Activated CD4-positive, alpha-beta T cell treated with anti-CD3 and anti-CD28 coated beads, Interleukin-2, amount 10 ng/mL, durations not matched to agents 24 days and 14 days (primary cell): ENCODE results near the gene LMF1. TPM values are rescaled to one million over a fixed set of nuclear protein-coding genes. Genes with fewer than 3 reads are reported as not detected.

Experiments
- DNase-seq: peaks from one replicate; pipeline ENCODE4 v3.0.0; 2022
- H3K27ac Mint-ChIP-seq: one replicate; pipeline ENCODE4 v1.8.0; 2022; ENCODE audit warnings: mild to moderate bottlenecking, mixed read lengths
- H3K27me3 Mint-ChIP-seq: one replicate; pipeline ENCODE4 v1.8.0; 2022; ENCODE audit warnings: mixed read lengths
- H3K36me3 Mint-ChIP-seq: one replicate; pipeline ENCODE4 v1.8.0; 2022; ENCODE audit warnings: low read depth, mild to moderate bottlenecking, mixed read lengths
- H3K4me1 Mint-ChIP-seq: one replicate; pipeline ENCODE4 v1.8.0; 2021; ENCODE audit warnings: mixed read lengths
- H3K4me3 Mint-ChIP-seq: one replicate; pipeline ENCODE4 v1.8.0; 2022; ENCODE audit warnings: mild to moderate bottlenecking, moderate library complexity, mixed read lengths
- H3K9me3 Mint-ChIP-seq: one replicate; pipeline ENCODE4 v1.8.0; 2021; ENCODE audit warnings: mixed read lengths
- intact Hi-C: fragments of 100-400 bp; cut with micrococcal nuclease; formaldehyde crosslinking; loops from one replicate; pipeline ENCODE4 v1.15.1; 2023
- total RNA-seq: library from RNA; stranded (reverse); gene quantifications from 2 replicates; pipeline ENCODE4 v1.2.3, GENCODE V29; 2022

LMF1 gene
- total RNA-seq, 1 donor from 2014 or later: 11.9 TPM

GRCh38 chr16:912684-913613 lies 57.8 kb downstream of the LMF1 start:
- Mint-ChIP-seq H3K27me3 (no peaks in the 10 kb centered on the region), H3K36me3 (peaks cover 5% of the 10 kb centered on the region), H3K4me1 (no peaks in the 10 kb centered on the region), H3K9me3 (no peaks in the 10 kb centered on the region), H3K27ac (no peak overlapping the region), H3K4me3 (no peak overlapping the region)
- intact Hi-C loops: no loop called here
- no peak for DNase-seq

DNA sequence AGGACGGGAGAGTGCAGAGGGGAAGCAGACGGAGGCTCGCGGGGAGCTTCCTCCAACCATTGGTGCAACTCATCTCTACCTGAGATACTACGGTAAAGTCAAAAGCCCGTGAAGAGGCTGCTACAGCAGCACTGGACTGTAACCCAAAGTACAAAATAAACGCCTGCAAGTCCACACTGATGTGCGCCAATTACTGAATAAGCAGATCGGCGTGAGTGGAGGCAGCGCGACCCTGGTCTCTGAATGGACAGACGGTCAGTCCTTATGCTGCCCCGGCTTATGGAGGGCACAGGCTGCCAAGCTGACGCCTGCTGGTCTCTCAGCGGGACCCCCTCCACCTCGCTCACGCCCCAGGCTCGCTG lies 58.5 kb downstream of the LMF1 start:
- H3K9me3 Mint-ChIP-seq: no peaks in the 10 kb centered on the region
- H3K36me3 Mint-ChIP-seq: peaks cover 9% of the 10 kb centered on the region
- H3K4me1 Mint-ChIP-seq: no peaks in the 10 kb centered on the region
- DNase-seq: no peak
- H3K4me3 Mint-ChIP-seq: no peak overlapping the region
- H3K27ac Mint-ChIP-seq: no peak overlapping the region
- intact Hi-C loops: no loop called here
- no peaks in the 10 kb centered on the region for H3K27me3 Mint-ChIP-seq

GRCh38 chr16:911604-912321 lies 59.0 kb downstream of the LMF1 start:
- intact Hi-C loops: no loop called here
- H3K4me1 Mint-ChIP-seq: no peaks in the 10 kb centered on the region
- no peak overlapping the region for H3K27ac Mint-ChIP-seq
- no peaks in the 10 kb centered on the region for H3K9me3 Mint-ChIP-seq
- H3K4me3 Mint-ChIP-seq: no peak overlapping the region
- H3K36me3 Mint-ChIP-seq: peaks cover 12% of the 10 kb centered on the region
- no peaks in the 10 kb centered on the region for H3K27me3 Mint-ChIP-seq
- DNase-seq: no peak

- no peaks in the 10 kb centered on the region for H3K27me3 Mint-ChIP-seq
- no peak overlapping the region for H3K27ac Mint-ChIP-seq
- no peaks in the 10 kb centered on the region for H3K4me1 Mint-ChIP-seq
- intact Hi-C loops: no loop called here
- H3K36me3 Mint-ChIP-seq: peaks cover 13% of the 10 kb centered on the region
- H3K9me3 Mint-ChIP-seq: no peaks in the 10 kb centered on the region
- no peak for DNase-seq
- H3K4me3 Mint-ChIP-seq: no peak overlapping the region
Observed at GRCh38 chr16:911101-911500, 59.7 kb downstream of the LMF1 start.

DNA sequence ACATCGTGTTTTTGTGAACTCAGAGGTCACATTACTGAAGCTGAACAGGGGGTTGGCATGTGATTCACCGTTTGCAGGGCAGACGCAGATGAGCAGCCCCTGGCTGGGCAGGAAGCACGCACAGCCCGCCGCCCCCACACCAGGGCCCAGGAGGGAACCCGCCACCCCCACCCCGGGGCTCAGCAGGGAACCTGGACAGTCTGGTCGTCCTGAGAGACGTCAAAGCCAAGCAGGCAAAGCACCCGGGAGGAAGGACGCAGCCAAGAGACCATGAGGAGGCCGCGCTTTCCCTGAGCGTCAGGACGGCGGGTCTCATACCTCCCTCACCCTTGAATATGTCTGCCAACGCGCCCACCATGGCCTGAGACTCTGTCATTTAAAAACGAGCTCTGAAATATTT lies 60.6 kb downstream of the LMF1 start:
- no peak for DNase-seq
- Mint-ChIP-seq H3K27ac (no peak overlapping the region), H3K36me3 (peaks cover 15% of the 10 kb centered on the region), H3K27me3 (no peaks in the 10 kb centered on the region), H3K4me3 (no peak overlapping the region), H3K4me1 (no peaks in the 10 kb centered on the region), H3K9me3 (no peaks in the 10 kb centered on the region)
- intact Hi-C loops: no loop called here

DNA sequence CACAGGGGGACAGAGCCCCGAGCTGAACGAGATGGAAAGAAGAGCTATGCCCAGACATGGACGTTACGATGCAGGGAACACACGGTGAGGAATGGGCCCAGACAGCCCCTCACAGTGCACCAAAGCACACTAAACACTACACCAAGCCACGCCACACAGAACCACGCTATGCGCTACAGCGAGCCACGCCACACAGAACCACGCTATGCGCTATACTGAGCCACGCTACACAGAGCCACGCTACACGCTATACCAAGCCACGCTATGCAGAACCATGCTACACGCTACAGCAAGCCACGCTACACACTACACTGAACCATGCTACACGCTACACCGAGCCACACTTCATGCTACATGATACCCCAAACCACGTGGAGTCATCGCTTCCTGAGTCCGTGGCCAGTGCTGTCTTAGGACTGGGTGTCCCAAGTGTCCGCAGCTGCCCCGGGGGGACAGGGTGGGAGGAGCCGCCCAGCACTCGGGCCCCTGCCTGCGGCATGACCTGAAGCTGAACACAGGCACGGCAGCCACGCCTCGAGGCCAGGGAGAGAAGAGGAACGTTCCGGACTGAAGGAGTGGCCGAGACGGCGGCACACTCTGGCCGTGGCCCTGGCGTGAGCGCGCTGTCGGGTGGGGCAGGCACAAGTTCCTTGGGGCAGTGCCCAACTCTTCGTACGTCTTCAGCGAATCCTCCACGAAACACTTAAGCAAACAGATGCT lies 61.3 kb downstream of the LMF1 start:
- Mint-ChIP-seq H3K9me3 (no peaks in the 10 kb centered on the region), H3K27me3 (no peaks in the 10 kb centered on the region), H3K4me1 (no peaks in the 10 kb centered on the region), H3K36me3 (peaks cover 16% of the 10 kb centered on the region), H3K27ac (no peak overlapping the region), H3K4me3 (no peak overlapping the region)
- no peak for DNase-seq
- intact Hi-C loops: no loop called here

DNA sequence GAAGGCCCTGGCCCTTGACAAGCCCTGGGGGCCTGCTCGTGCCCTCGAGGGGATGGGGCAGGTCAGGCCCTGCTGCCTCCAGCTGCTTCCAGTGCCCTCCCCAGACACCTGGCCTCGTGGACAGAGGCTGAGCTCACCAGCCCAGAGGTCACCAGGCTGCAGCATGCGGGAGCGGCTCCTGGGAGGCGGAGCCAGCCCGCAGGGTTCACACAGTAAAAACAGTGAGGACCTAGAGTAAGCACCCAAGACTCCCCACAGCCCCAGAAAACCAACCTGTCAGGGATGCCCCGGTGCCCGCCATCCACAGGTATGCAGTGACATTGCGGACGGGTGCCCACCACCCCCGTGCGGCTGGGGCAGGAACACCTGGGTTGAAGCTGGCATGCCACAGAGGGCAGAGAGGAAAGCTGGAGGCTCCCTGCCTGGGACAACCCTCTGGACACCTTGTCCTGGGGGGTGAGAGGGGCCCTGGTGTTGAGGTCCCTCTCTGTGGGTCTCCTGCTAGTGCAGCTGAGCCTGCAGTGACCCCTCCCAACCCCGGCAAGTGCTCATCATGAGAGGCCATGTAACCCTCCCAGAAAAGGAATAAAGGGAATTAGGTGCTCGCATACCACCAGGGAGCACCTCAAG lies 62.1 kb downstream of the LMF1 start:
- H3K4me1 Mint-ChIP-seq: no peaks in the 10 kb centered on the region
- H3K4me3 Mint-ChIP-seq: no peak overlapping the region
- intact Hi-C loops: no loop called here
- H3K9me3 Mint-ChIP-seq: no peaks in the 10 kb centered on the region
- no peaks in the 10 kb centered on the region for H3K27me3 Mint-ChIP-seq
- H3K36me3 Mint-ChIP-seq: peaks cover 16% of the 10 kb centered on the region
- no peak for DNase-seq
- H3K27ac Mint-ChIP-seq: no peak overlapping the region

DNA sequence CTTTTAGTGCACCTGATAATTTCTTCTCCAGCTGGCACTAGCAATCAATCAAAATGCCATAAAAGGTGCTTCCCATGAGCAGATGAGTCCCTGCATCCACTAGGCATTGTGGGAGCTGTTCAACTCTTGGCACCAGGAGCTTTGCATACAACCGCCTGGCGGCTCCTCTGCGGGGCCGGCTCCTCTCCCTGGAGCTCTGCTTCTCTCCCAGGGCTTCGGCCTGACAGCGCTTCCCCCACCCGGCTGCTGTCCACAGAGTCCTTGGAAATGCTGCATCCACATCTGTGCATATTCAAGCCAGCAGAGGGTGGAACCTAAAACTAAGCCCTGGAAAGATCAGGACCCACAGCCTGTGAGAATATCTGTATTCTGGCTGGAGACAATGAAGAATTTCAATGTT lies 62.9 kb downstream of the LMF1 start:
- no peak overlapping the region for H3K4me3 Mint-ChIP-seq
- H3K9me3 Mint-ChIP-seq: no peaks in the 10 kb centered on the region
- H3K27me3 Mint-ChIP-seq: no peaks in the 10 kb centered on the region
- no peak overlapping the region for H3K27ac Mint-ChIP-seq
- peaks cover 16% of the 10 kb centered on the region for H3K36me3 Mint-ChIP-seq
- intact Hi-C loops: no loop called here
- no peak for DNase-seq
- no peaks in the 10 kb centered on the region for H3K4me1 Mint-ChIP-seq

- peaks cover 16% of the 10 kb centered on the region for H3K36me3 Mint-ChIP-seq
- no peak overlapping the region for H3K4me3 Mint-ChIP-seq
- no peaks in the 10 kb centered on the region for H3K27me3 Mint-ChIP-seq
- no peaks in the 10 kb centered on the region for H3K4me1 Mint-ChIP-seq
- no peak for DNase-seq
- no peaks in the 10 kb centered on the region for H3K9me3 Mint-ChIP-seq
- no peak overlapping the region for H3K27ac Mint-ChIP-seq
- intact Hi-C loops: no loop called here
Observed at GRCh38 chr16:907361-907760, 63.4 kb downstream of the LMF1 start.

DNA sequence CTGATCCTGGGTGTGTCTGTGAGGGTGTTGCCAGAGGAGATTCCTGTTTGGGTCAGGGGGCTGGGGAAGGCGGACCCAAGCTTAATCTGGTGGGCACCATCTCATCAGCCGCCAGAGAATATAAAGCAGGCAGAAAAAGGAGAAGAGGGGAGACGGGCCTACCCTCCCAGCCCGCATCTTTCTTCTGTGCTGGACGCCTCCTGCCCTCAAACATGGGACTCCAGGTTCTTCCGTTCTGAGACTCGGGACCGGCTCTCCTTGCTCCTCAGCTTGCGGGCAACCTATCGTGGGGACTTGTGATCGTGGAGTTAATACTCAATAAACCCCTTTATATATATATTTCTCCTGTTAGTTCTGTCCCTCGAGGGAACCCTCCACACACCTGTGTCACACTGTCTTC lies 64.5 kb downstream of the LMF1 start:
- H3K36me3 Mint-ChIP-seq: peaks cover 16% of the 10 kb centered on the region
- H3K4me3 Mint-ChIP-seq: no peak overlapping the region
- no peak overlapping the region for H3K27ac Mint-ChIP-seq
- H3K4me1 Mint-ChIP-seq: no peaks in the 10 kb centered on the region
- H3K9me3 Mint-ChIP-seq: no peaks in the 10 kb centered on the region
- H3K27me3 Mint-ChIP-seq: no peaks in the 10 kb centered on the region
- intact Hi-C loops: no loop called here
- DNase-seq: no peak

DNA sequence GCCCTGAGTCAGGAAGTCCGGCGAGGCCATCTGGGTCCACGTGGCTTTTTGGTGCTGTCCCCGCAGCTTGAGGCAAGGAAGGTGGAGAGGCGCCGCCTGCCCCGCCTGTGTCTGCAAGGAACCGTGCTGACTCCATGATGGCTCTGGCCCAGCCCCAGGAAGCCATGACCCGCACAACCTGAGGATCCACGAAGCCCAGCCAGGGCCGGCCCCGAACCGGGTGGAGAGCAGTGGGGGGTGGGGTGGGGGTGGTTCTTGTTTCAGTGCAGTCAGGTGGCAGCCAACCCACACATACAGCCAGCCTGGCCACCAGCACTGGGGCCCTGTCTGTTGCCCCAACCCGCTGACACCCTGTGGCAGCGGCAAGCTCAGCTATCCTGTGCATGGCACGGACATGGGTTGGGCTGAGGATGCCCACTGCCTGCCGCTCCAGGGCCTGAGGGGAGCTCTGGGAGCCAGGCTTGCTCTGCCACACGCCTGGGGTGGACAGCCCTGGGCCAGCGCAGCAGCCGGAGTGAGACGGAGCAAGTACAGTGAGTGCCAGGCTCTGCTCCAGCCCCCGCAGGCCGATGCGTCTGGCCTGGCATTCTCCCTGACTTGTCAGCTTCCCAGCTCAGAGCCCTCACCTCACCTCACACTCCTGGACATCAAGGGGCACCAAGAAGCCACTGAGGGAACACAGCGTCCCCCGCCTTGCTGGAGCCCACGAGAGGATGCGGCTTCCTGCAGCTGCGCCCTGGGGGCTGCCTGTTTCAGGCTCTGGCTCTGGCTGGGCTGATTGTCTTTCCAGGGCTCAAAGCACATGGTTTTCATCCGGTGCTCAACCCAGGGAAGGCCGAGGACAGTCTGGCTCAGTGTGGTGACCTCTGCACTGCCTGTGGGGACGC lies 68.8 kb downstream of the LMF1 start:
- Mint-ChIP-seq H3K27ac (no peak overlapping the region), H3K4me1 (no peaks in the 10 kb centered on the region), H3K4me3 (no peak overlapping the region), H3K36me3 (peaks cover 5% of the 10 kb centered on the region), H3K27me3 (no peaks in the 10 kb centered on the region), H3K9me3 (no peaks in the 10 kb centered on the region)
- DNase-seq: no peak
- intact Hi-C loops: no loop called here

- no peaks in the 10 kb centered on the region for H3K9me3 Mint-ChIP-seq
- H3K4me1 Mint-ChIP-seq: no peaks in the 10 kb centered on the region
- H3K27ac Mint-ChIP-seq: no peak overlapping the region
- intact Hi-C loops: no loop called here
- H3K4me3 Mint-ChIP-seq: no peak overlapping the region
- peaks cover 4% of the 10 kb centered on the region for H3K36me3 Mint-ChIP-seq
- H3K27me3 Mint-ChIP-seq: no peaks in the 10 kb centered on the region
- no peak for DNase-seq
Observed at GRCh38 chr16:901149-901548, 69.6 kb downstream of the LMF1 start.

- no peak for DNase-seq
- Mint-ChIP-seq H3K27me3 (no peaks in the 10 kb centered on the region), H3K4me3 (no peak overlapping the region), H3K4me1 (no peaks in the 10 kb centered on the region), H3K36me3 (peaks cover 1% of the 10 kb centered on the region), H3K27ac (no peak overlapping the region), H3K9me3 (no peaks in the 10 kb centered on the region)
- intact Hi-C loops: no loop called here
Observed at GRCh38 chr16:900211-900610, 70.6 kb downstream of the LMF1 start.
